SU-DHL-6 (cell line): ENCODE measurements around the gene COG7.
"Not testable (repeated sequence)": the region's sequence is repeated elsewhere in the genome, so short reads cannot be mapped to it uniquely, and the experiment has no call there.

ENCODE experiments used
- H2AFZ ChIP-seq: fragments of 200-600 bp; sonication (generic); 2 replicates; pipeline ENCODE4 v1.6.1; 2014; ENCODE audit warnings: low read depth, mild to moderate bottlenecking, moderate library complexity, mixed read lengths, antibody characterized with exemption, low read length; ENCODE audit not compliant: severe bottlenecking
- H3F3A ChIP-seq: fragments of 200-600 bp; shearing (Covaris generic); 2 replicates; pipeline ENCODE4 v1.6.0; 2016; ENCODE audit warnings: antibody characterized with exemption, mild to moderate bottlenecking; ENCODE audit not compliant: insufficient read depth
- H3K27ac ChIP-seq: fragments of 200-600 bp; sonication (generic); 2 replicates; pipeline ENCODE4 v1.5.1; 2016; ENCODE audit warnings: low read depth, mild to moderate bottlenecking, low read length, moderate library complexity, mixed read lengths
- H3K27me3 ChIP-seq: fragments of 200-600 bp; sonication (generic), shearing (Covaris generic); 2 replicates; pipeline ENCODE4 v1.6.0; 2014; ENCODE audit warnings: mild to moderate bottlenecking, low read length
- H3K36me3 ChIP-seq: fragments of 200-600 bp; sonication (generic); 2 replicates; pipeline ENCODE4 v1.6.1; 2014; ENCODE audit warnings: mild to moderate bottlenecking, low read length, mixed read lengths
- H3K4me2 ChIP-seq: fragments of 300-600, 200-600 bp; shearing (Covaris generic), sonication (generic); 2 replicates; pipeline ENCODE4 v1.6.0; 2014; ENCODE audit warnings: low read length, low read depth, mild to moderate bottlenecking; ENCODE audit not compliant: poor library complexity, severe bottlenecking
- H3K4me3 ChIP-seq: fragments of 200-600 bp; sonication (generic); 2 replicates; pipeline ENCODE4 v1.5.1; 2014; ENCODE audit warnings: antibody characterized with exemption, low read length, mild to moderate bottlenecking, mixed read lengths; ENCODE audit not compliant: insufficient read depth, poor library complexity, severe bottlenecking
- H3K79me2 ChIP-seq: fragments of 200-600 bp; sonication (generic); 2 replicates; pipeline ENCODE4 v1.6.1; 2014; ENCODE audit warnings: mild to moderate bottlenecking, low read length, moderate library complexity; ENCODE audit not compliant: insufficient read depth
- H3K9ac ChIP-seq: fragments of 200-600 bp; sonication (generic); 2 replicates; pipeline ENCODE4 v1.7.0; 2014; ENCODE audit warnings: mild to moderate bottlenecking, low read length
- H3K9me2 ChIP-seq: fragments of 200-600 bp; sonication (generic); replicated peaks from 2 replicates; pipeline ENCODE4 v1.6.1; 2014; ENCODE audit warnings: low read length; ENCODE audit not compliant: insufficient read depth
- H3K9me3 ChIP-seq: fragments of 200-600 bp; sonication (generic); 2 replicates; pipeline ENCODE4 v1.6.1; 2014; ENCODE audit warnings: low read length, mixed read lengths; ENCODE audit not compliant: insufficient read depth
- H4K20me1 ChIP-seq: fragments of 200-600 bp; sonication (generic); 2 replicates; pipeline ENCODE4 v1.6.1; 2014; ENCODE audit warnings: low read depth, mild to moderate bottlenecking, antibody characterized with exemption, low read length, moderate library complexity, mixed read lengths
- EZH2phosphoT487 ChIP-seq: fragments of 200-600 bp; sonication (generic), shearing (Covaris generic); conservative IDR thresholded peaks from 2 replicates; pipeline ENCODE4 v1.6.1; 2018; ENCODE audit warnings: mild to moderate bottlenecking, antibody characterized with exemption, low read length, moderate library complexity, mixed read lengths
- TF ChIP-seq, protein P1 (sequence below): fragments of 200-600 bp; sonication (generic); IDR thresholded peaks from one replicate; pipeline ENCODE4 v1.5.1; 2017; ENCODE audit warnings: antibody characterized with exemption, mild to moderate bottlenecking, low read length, moderate library complexity; ENCODE audit not compliant: insufficient read depth, poor library complexity, severe bottlenecking

The COG7 gene

GRCh38 chr16:23484510-23485256, 31.7 kb upstream of the COG7 start:
- peaks cover 49% of the 10 kb centered on the region for H3K36me3 ChIP-seq
- H2AFZ ChIP-seq: no peak overlapping the region
- H3K9me2 ChIP-seq: no peaks in the 10 kb centered on the region
- TF ChIP-seq, protein P1, sequence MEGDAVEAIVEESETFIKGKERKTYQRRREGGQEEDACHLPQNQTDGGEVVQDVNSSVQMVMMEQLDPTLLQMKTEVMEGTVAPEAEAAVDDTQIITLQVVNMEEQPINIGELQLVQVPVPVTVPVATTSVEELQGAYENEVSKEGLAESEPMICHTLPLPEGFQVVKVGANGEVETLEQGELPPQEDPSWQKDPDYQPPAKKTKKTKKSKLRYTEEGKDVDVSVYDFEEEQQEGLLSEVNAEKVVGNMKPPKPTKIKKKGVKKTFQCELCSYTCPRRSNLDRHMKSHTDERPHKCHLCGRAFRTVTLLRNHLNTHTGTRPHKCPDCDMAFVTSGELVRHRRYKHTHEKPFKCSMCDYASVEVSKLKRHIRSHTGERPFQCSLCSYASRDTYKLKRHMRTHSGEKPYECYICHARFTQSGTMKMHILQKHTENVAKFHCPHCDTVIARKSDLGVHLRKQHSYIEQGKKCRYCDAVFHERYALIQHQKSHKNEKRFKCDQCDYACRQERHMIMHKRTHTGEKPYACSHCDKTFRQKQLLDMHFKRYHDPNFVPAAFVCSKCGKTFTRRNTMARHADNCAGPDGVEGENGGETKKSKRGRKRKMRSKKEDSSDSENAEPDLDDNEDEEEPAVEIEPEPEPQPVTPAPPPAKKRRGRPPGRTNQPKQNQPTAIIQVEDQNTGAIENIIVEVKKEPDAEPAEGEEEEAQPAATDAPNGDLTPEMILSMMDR: no peak
- no peak for TF ChIP-seq EZH2phosphoT487
- no peak overlapping the region for H3K27ac ChIP-seq
- no peak overlapping the region for H3K4me2 ChIP-seq
- no peaks in the 10 kb centered on the region; the same call in none of the 2 replicates for H4K20me1 ChIP-seq
- 0 out of 2 replicates have a peak, but pooled peaks cover 7% of the 10 kb centered on the region for H3K79me2 ChIP-seq
- no peaks in the 10 kb centered on the region for H3K27me3 ChIP-seq
- no peak overlapping the region for H3K4me3 ChIP-seq
- H3K9me3 ChIP-seq: no peaks in the 10 kb centered on the region
- H3F3A ChIP-seq: no peaks in the 10 kb centered on the region
- H3K9ac ChIP-seq: no peak overlapping the region

DNA sequence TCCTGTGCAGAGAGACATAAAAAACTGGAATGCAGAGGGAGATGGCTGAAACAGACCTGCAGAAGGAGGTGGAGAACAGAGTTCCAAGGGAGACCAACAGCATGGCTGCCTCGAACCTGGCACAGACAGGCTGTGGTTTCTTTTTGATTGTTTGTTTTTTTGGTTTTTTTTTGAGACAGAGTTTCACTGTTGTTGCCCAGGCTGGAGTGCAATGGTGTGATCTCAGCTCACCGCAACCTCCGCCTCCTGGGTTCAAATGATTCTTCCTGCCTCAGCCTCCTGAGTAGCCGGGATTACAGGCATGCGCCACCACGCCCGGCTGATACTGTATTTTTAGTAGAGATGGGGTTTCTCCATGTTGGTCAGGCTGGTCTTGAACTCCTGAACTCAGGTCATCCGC, 30.5 kb upstream of the COG7 start:
- not testable (repeated sequence) for H3K9me2 ChIP-seq, H3K4me2 ChIP-seq, H3K9ac ChIP-seq, H3K9me3 ChIP-seq, H3K79me2 ChIP-seq, H3K27me3 ChIP-seq, H4K20me1 ChIP-seq, H2AFZ ChIP-seq, H3K4me3 ChIP-seq, H3K27ac ChIP-seq, H3F3A ChIP-seq
- peaks cover 37% of the 10 kb centered on the region for H3K36me3 ChIP-seq

DNA sequence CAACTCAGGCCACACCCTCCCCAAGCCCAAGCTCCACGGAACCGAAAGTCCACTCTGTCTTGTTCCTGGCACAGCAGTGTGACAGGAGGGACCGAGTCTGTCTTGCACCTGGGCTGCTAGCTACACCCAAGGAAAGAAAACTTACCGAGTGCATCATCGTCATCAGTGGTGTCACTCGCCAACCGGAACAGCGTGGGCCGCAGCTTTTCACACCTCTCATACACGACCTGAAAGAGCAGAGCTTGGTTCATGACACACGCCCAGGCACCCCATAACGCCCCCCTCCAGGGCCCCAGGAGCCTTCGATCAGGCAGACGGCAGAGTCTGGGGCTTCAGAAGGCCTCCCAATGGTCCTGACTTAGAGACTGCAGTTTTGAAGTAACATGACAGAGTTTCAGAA, 29.8 kb upstream of the COG7 start:
- Histone ChIP-seq H4K20me1 (no peaks in the 10 kb centered on the region), H3K27me3 (no peaks in the 10 kb centered on the region), H3K79me2 (no peaks in the 10 kb centered on the region), H3K36me3 (peaks cover 33% of the 10 kb centered on the region), H3K4me2 (no peak overlapping the region), H3K27ac (no peak overlapping the region), H3F3A (no peaks in the 10 kb centered on the region), H3K9me2 (no peaks in the 10 kb centered on the region), H3K9ac (no peak overlapping the region), H3K4me3 (no peak overlapping the region), H2AFZ (no peak overlapping the region), H3K9me3 (no peaks in the 10 kb centered on the region)
- TF ChIP-seq, protein P1: no peak
- TF ChIP-seq EZH2phosphoT487: no peak

DNA sequence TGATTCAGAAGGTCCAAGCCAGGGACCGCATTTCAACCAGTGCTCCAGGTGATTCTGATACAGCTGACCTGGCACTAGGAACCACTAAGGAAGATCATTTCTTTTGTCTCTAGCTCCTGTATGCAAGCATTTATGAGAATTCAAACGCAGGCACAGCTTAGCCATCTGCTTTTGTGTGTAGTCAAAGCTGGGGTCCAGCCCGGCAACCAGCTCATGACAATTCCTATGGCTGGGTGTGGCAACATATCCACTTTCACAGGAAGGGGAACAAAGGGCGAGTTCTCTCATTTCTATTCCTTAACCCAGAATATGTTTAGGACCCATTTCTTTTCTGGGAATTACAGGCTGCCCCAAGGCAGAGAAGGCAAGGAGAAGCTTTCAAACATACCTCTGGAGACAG, 27.3 kb upstream of the COG7 start:
- H3F3A ChIP-seq: no peaks in the 10 kb centered on the region; the same call in 1 of the 2 replicates
- no peak overlapping the region for H3K27ac ChIP-seq
- H3K9me3 ChIP-seq: no peaks in the 10 kb centered on the region
- H2AFZ ChIP-seq: no peak overlapping the region
- TF ChIP-seq, protein P1: no peak
- no peak for TF ChIP-seq EZH2phosphoT487
- H3K9ac ChIP-seq: no peak overlapping the region
- H3K79me2 ChIP-seq: no peaks in the 10 kb centered on the region; the same call in 1 of the 2 replicates
- no peaks in the 10 kb centered on the region for H3K9me2 ChIP-seq
- H3K27me3 ChIP-seq: no peaks in the 10 kb centered on the region
- no peak overlapping the region for H3K4me3 ChIP-seq
- H3K4me2 ChIP-seq: no peak overlapping the region
- peaks cover 38% of the 10 kb centered on the region for H3K36me3 ChIP-seq
- no peaks in the 10 kb centered on the region for H4K20me1 ChIP-seq
